ENCODE measurements around the gene DSC1.

DNA sequence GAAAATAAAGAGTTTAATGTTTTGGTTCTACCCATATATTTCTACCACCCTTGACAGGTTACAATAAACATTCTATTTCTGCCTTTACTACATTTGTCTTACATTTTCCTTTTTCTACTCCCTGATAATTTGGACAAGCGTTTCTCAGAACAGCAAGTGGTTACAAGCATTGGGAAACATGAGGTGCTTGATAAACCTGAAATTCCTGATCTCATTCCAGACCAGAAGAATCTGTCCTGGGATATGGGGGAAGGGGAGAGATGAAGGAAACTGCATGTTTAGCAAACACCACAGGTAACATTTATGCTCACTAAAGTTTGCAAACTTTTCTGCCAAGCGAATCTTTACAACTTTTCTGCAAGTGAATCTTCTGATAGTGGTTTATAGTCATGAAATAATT is 28.3 kb upstream of the DSC1 start:
- TF ChIP-seq, protein P1, sequence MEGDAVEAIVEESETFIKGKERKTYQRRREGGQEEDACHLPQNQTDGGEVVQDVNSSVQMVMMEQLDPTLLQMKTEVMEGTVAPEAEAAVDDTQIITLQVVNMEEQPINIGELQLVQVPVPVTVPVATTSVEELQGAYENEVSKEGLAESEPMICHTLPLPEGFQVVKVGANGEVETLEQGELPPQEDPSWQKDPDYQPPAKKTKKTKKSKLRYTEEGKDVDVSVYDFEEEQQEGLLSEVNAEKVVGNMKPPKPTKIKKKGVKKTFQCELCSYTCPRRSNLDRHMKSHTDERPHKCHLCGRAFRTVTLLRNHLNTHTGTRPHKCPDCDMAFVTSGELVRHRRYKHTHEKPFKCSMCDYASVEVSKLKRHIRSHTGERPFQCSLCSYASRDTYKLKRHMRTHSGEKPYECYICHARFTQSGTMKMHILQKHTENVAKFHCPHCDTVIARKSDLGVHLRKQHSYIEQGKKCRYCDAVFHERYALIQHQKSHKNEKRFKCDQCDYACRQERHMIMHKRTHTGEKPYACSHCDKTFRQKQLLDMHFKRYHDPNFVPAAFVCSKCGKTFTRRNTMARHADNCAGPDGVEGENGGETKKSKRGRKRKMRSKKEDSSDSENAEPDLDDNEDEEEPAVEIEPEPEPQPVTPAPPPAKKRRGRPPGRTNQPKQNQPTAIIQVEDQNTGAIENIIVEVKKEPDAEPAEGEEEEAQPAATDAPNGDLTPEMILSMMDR (IDR thresholded peaks at IDR 0.05), result no peak
- no peak for TF ChIP-seq POLR2A (IDR thresholded peaks at IDR 0.05)

All from Peyer's patch (tissue), 4 donors.